Measurements from ENCODE around the gene ARID1B.

The ARID1B gene

DNA sequence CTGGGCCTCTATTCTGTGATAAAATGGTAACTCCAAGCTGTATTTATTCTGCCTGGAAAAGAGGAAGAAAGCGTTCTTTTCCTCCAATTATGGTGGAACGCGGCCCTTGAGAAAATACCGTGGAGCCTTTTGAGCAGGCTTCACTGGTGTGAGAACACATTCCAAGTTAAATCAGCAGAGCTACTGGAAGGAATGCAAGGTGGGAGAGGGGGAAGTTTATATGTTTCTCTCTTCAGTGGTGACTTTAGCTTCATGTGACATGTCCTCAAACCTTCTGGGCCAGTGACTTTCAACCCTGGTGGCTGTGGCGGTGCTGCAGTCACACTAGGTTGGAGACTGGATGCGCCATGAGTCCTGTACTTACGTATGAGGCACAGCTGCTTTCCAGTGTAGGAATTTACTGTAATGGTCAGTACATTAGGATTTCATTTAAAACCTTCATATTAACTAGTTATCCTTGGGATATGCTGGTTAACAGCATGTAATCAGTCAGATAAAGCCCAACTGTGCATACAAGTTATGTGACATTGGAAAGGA is 221.7 kb downstream of the ARID1B start:
- no peaks in the 10 kb centered on the region for H3K27me3 ChIP-seq (ENCODE audit: insufficient read depth, low read length)
- no peak overlapping the region for H3K27ac ChIP-seq (ENCODE audit: low read depth, low read length, poor library complexity, severe bottlenecking)
- H2AFZ ChIP-seq (ENCODE audit: low read length), result no peak overlapping the region
- H3K4me3 ChIP-seq (ENCODE audit: low read depth, low read length, poor library complexity, severe bottlenecking), result no peak overlapping the region
- H3K9ac ChIP-seq (ENCODE audit: low read length), result no peak overlapping the region
- H3K9me2 ChIP-seq (ENCODE audit: low read depth, low read length), result no peaks in the 10 kb centered on the region
- no peaks in the 10 kb centered on the region for H4K20me1 ChIP-seq (ENCODE audit: insufficient read depth, low read length)
- TF ChIP-seq, protein P1, sequence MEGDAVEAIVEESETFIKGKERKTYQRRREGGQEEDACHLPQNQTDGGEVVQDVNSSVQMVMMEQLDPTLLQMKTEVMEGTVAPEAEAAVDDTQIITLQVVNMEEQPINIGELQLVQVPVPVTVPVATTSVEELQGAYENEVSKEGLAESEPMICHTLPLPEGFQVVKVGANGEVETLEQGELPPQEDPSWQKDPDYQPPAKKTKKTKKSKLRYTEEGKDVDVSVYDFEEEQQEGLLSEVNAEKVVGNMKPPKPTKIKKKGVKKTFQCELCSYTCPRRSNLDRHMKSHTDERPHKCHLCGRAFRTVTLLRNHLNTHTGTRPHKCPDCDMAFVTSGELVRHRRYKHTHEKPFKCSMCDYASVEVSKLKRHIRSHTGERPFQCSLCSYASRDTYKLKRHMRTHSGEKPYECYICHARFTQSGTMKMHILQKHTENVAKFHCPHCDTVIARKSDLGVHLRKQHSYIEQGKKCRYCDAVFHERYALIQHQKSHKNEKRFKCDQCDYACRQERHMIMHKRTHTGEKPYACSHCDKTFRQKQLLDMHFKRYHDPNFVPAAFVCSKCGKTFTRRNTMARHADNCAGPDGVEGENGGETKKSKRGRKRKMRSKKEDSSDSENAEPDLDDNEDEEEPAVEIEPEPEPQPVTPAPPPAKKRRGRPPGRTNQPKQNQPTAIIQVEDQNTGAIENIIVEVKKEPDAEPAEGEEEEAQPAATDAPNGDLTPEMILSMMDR (IDR thresholded peaks at IDR 0.05; ENCODE audit: low read length), result no peak
- TF ChIP-seq EZH2 (IDR thresholded peaks at IDR 0.05; ENCODE audit: borderline replicate concordance, low read length), result no peak
- H3K9me3 ChIP-seq (ENCODE audit: low read length), result no peaks in the 10 kb centered on the region
- H3K36me3 ChIP-seq (ENCODE audit: insufficient read depth, low read length), result no peaks in the 10 kb centered on the region
- H3K4me1 ChIP-seq (ENCODE audit: insufficient read depth, low read length, severe bottlenecking), result peaks cover 13% of the 10 kb centered on the region
- H3K79me2 ChIP-seq (ENCODE audit: insufficient read depth, low read length), result peaks cover 74% of the 10 kb centered on the region
- H3K4me2 ChIP-seq (ENCODE audit: low read length), result no peak overlapping the region
- no peaks in the 10 kb centered on the region for H3F3A ChIP-seq (ENCODE audit: insufficient read depth, low read length)

DNA sequence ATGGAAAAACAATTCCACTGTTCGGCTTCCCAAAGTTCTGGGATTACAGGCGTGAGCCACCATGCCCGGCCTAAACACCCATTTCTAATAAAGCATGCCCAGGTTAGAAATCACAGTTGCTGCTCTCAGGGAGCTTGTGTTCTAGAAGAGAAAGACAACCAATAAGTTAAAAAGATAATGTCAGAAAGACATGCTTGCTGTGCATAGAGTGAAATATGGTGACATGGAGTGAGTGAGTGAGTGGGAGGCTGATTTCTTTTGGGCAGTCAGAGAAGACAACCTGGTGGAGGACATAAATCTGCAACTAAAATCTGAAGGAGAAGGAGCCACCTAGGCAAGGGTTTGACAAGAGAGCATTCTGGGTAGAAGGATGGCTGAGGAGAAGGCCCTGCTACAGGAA is 222.6 kb downstream of the ARID1B start:
- no peak for TF ChIP-seq EZH2 (IDR thresholded peaks at IDR 0.05; ENCODE audit: borderline replicate concordance, low read length)
- TF ChIP-seq, protein P1 (IDR thresholded peaks at IDR 0.05; ENCODE audit: low read length), result no peak
- no peaks in the 10 kb centered on the region for H3K9me2 ChIP-seq (ENCODE audit: low read depth, low read length)
- no peak overlapping the region for H2AFZ ChIP-seq (ENCODE audit: low read length)
- H3K27ac ChIP-seq (ENCODE audit: low read depth, low read length, poor library complexity, severe bottlenecking), result no peak overlapping the region
- no peak overlapping the region for H3K9ac ChIP-seq (ENCODE audit: low read length)
- peaks cover 74% of the 10 kb centered on the region for H3K79me2 ChIP-seq (ENCODE audit: insufficient read depth, low read length)
- no peaks in the 10 kb centered on the region for H3K36me3 ChIP-seq (ENCODE audit: insufficient read depth, low read length)
- H3K4me2 ChIP-seq (ENCODE audit: low read length), result no peak overlapping the region
- no peak overlapping the region for H3K4me3 ChIP-seq (ENCODE audit: low read depth, low read length, poor library complexity, severe bottlenecking)
- no peaks in the 10 kb centered on the region for H3K27me3 ChIP-seq (ENCODE audit: insufficient read depth, low read length)
- H3K4me1 ChIP-seq (ENCODE audit: insufficient read depth, low read length, severe bottlenecking), result peaks cover 4% of the 10 kb centered on the region
- no peaks in the 10 kb centered on the region for H3K9me3 ChIP-seq (ENCODE audit: low read length)
- H4K20me1 ChIP-seq (ENCODE audit: insufficient read depth, low read length), result no peaks in the 10 kb centered on the region
- no peaks in the 10 kb centered on the region for H3F3A ChIP-seq (ENCODE audit: insufficient read depth, low read length)

DNA sequence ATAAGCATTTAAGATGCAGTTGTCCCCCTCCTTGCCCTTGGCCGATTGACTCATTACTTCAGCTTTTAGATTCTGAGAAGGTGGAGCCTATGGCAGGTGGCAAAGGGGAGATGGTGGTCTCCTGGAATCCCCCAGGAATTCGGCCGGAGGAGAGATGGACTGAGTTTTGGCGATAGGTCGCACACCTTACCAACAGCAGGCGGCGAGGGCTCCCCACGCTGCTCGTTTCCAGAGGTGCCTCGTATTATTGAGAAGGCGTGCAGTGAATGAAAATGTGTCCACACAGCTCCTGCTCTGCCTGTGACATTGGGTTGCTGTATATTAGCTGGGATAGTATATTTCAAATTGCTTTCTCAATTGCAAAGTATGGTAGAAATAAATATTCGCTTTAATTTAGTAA is 224.5 kb downstream of the ARID1B start:
- H3K27ac ChIP-seq (ENCODE audit: low read depth, low read length, poor library complexity, severe bottlenecking), result no peak overlapping the region
- H3K4me1 ChIP-seq (ENCODE audit: insufficient read depth, low read length, severe bottlenecking), result peaks cover 13% of the 10 kb centered on the region
- no peaks in the 10 kb centered on the region for H3K9me2 ChIP-seq (ENCODE audit: low read depth, low read length)
- no peaks in the 10 kb centered on the region for H3F3A ChIP-seq (ENCODE audit: insufficient read depth, low read length)
- no peaks in the 10 kb centered on the region for H3K36me3 ChIP-seq (ENCODE audit: insufficient read depth, low read length)
- TF ChIP-seq, protein P1 (IDR thresholded peaks at IDR 0.05; ENCODE audit: low read length), result no peak
- no peak for TF ChIP-seq EZH2 (IDR thresholded peaks at IDR 0.05; ENCODE audit: borderline replicate concordance, low read length)
- H4K20me1 ChIP-seq (ENCODE audit: insufficient read depth, low read length), result no peaks in the 10 kb centered on the region
- no peaks in the 10 kb centered on the region for H3K9me3 ChIP-seq (ENCODE audit: low read length)
- H3K27me3 ChIP-seq (ENCODE audit: insufficient read depth, low read length), result no peaks in the 10 kb centered on the region
- no peak overlapping the region for H3K4me3 ChIP-seq (ENCODE audit: low read depth, low read length, poor library complexity, severe bottlenecking)
- no peak overlapping the region for H2AFZ ChIP-seq (ENCODE audit: low read length)
- no peak overlapping the region for H3K9ac ChIP-seq (ENCODE audit: low read length)
- peaks cover 80% of the 10 kb centered on the region for H3K79me2 ChIP-seq (ENCODE audit: insufficient read depth, low read length)
- no peak overlapping the region for H3K4me2 ChIP-seq (ENCODE audit: low read length)

Measured in OCI-LY1 (cell line).